HEK293 (cell line): ENCODE data around the gene SH3BP2.

Experiments used
- ATF2 ChIP-seq: fragments of 450-650 bp; formaldehyde crosslinking; IDR thresholded peaks from 2 replicates; pipeline ENCODE4 v1.5.1; 2016; ENCODE audit warnings: missing biosample characterization, missing genetic modification characterization, low read depth
- GLIS1 ChIP-seq: fragments of 450-650 bp; formaldehyde crosslinking; IDR thresholded peaks from 2 replicates; pipeline ENCODE4 v1.5.1; 2016; ENCODE audit warnings: missing biosample characterization, missing genetic modification characterization
- PATZ1 ChIP-seq: fragments of 450-650 bp; formaldehyde crosslinking; IDR thresholded peaks from 2 replicates; pipeline ENCODE4 v1.5.1; 2016; ENCODE audit warnings: missing biosample characterization, missing genetic modification characterization
- SP2 ChIP-seq: fragments of 450-650 bp; formaldehyde crosslinking; IDR thresholded peaks from 2 replicates; pipeline ENCODE4 v1.5.1; 2016; ENCODE audit warnings: missing biosample characterization, missing genetic modification characterization
- ZBTB10 ChIP-seq: fragments of 450-650 bp; formaldehyde crosslinking; IDR thresholded peaks from 2 replicates; pipeline ENCODE4 v1.5.1; 2016; ENCODE audit warnings: missing biosample characterization, missing genetic modification characterization
- ZBTB11 ChIP-seq: fragments of 450-650 bp; formaldehyde crosslinking; conservative IDR thresholded peaks from 2 replicates; pipeline ENCODE4 v1.5.1; 2016; ENCODE audit warnings: low read depth, missing biosample characterization, missing genetic modification characterization
- ZBTB48 ChIP-seq: fragments of 450-650 bp; formaldehyde crosslinking; IDR thresholded peaks from 2 replicates; pipeline ENCODE4 v1.5.1; 2016; ENCODE audit warnings: missing biosample characterization, missing genetic modification characterization
- ZBTB49 ChIP-seq: fragments of 450-650 bp; formaldehyde crosslinking; IDR thresholded peaks from 2 replicates; pipeline ENCODE4 v1.5.1; 2016; ENCODE audit warnings: missing biosample characterization, missing genetic modification characterization, low read depth
- ZNF10 ChIP-seq: fragments of 450-650 bp; formaldehyde crosslinking; IDR thresholded peaks from 2 replicates; pipeline ENCODE4 v1.5.1; 2017; ENCODE audit warnings: missing biosample characterization, missing genetic modification characterization
- ZNF175 ChIP-seq: fragments of 450-650 bp; formaldehyde crosslinking; IDR thresholded peaks from 2 replicates; pipeline ENCODE4 v1.5.1; 2016; ENCODE audit warnings: missing biosample characterization, missing genetic modification characterization
- ZNF280D ChIP-seq: fragments of 450-650 bp; formaldehyde crosslinking; IDR thresholded peaks from 2 replicates; pipeline ENCODE4 v1.5.1; 2016; ENCODE audit warnings: missing biosample characterization, missing genetic modification characterization
- ZNF302 ChIP-seq: fragments of 450-650 bp; formaldehyde crosslinking; IDR thresholded peaks from 2 replicates; pipeline ENCODE4 v1.5.1; 2016; ENCODE audit warnings: missing biosample characterization, missing genetic modification characterization, low read depth
- ZNF335 ChIP-seq: fragments of 450-650 bp; formaldehyde crosslinking; conservative IDR thresholded peaks from 2 replicates; pipeline ENCODE4 v1.5.1; 2016; ENCODE audit warnings: missing biosample characterization, missing genetic modification characterization
- ZNF580 ChIP-seq: fragments of 450-650 bp; formaldehyde crosslinking; IDR thresholded peaks from 2 replicates; pipeline ENCODE4 v1.5.1; 2016; ENCODE audit warnings: missing biosample characterization, missing genetic modification characterization
- ZNF624 ChIP-seq: fragments of 450-650 bp; formaldehyde crosslinking; IDR thresholded peaks from 2 replicates; pipeline ENCODE4 v1.5.1; 2017; ENCODE audit warnings: missing biosample characterization, missing genetic modification characterization
- ZNF645 ChIP-seq: fragments of 450-650 bp; formaldehyde crosslinking; IDR thresholded peaks from 2 replicates; pipeline ENCODE4; 2016; ENCODE audit warnings: missing biosample characterization, missing genetic modification characterization
- ZNF660 ChIP-seq: fragments of 450-650 bp; IDR thresholded peaks from 2 replicates; pipeline ENCODE4 v1.5.1; 2018; ENCODE audit warnings: missing biosample characterization, mild to moderate bottlenecking, missing genetic modification characterization
- ZNF677 ChIP-seq: fragments of 450-650 bp; IDR thresholded peaks from 2 replicates; pipeline ENCODE4 v1.5.0; 2018; ENCODE audit warnings: missing biosample characterization, mild to moderate bottlenecking, missing genetic modification characterization, moderate library complexity
- ZNF701 ChIP-seq: fragments of 450-650 bp; formaldehyde crosslinking; IDR thresholded peaks from 2 replicates; pipeline ENCODE4 v1.5.1; 2016; ENCODE audit warnings: missing biosample characterization, missing genetic modification characterization
- ZNF747 ChIP-seq: fragments of 450-650 bp; formaldehyde crosslinking; IDR thresholded peaks from 2 replicates; pipeline ENCODE4 v1.5.1; 2016; ENCODE audit warnings: missing biosample characterization, missing genetic modification characterization
- ZNF830 ChIP-seq: fragments of 450-650 bp; IDR thresholded peaks from 2 replicates; pipeline ENCODE4 v1.5.0; 2018; ENCODE audit warnings: missing biosample characterization, missing genetic modification characterization, low read depth, mild to moderate bottlenecking, moderate library complexity
- ZSCAN30 ChIP-seq: fragments of 450-650 bp; IDR thresholded peaks from 2 replicates; pipeline ENCODE4 v1.5.1; 2018; ENCODE audit warnings: missing biosample characterization, mild to moderate bottlenecking, missing genetic modification characterization, moderate library complexity

Gene SH3BP2

GRCh38 chr4:2811830-2812611 lies 19.1 kb downstream of the SH3BP2 start (continued):
- TF ChIP-seq ZBTB10 (tag by site-specific recombination) (no peak), ZNF335 (tag by site-specific recombination) (peak; percentile 82), ZNF747 (tag by site-specific recombination) (no peak), ZNF580 (tag by site-specific recombination) (peak; percentile 73), ZBTB48 (tag by site-specific recombination) (peak; percentile 91), ZBTB11 (tag by site-specific recombination) (peak; percentile 94), ZNF280D (tag by site-specific recombination) (no peak), SP2 (peak; percentile 71), ZBTB49 (tag by site-specific recombination) (no peak), ZNF10 (tag by site-specific recombination) (no peak), GLIS1 (tag by site-specific recombination) (peak; percentile 71), ZNF660 (tag by site-specific recombination) (no peak), PATZ1 (tag by site-specific recombination) (peak; percentile 72), ZNF830 (tag by site-specific recombination) (no peak), ZNF645 (tag by site-specific recombination) (no peak), ZNF677 (tag by site-specific recombination) (no peak), ZSCAN30 (tag by site-specific recombination) (peak; percentile 44; the same call in 1 of the 2 replicates), ZNF302 (no peak), ZNF624 (no peak), ZNF175 (no peak), ATF2 (tag by site-specific recombination) (no peak), ZNF701 (no peak)
